ENCODE data around the gene GIPC1. TPM values are rescaled to one million over a fixed set of nuclear protein-coding genes. Genes with fewer than 3 reads are reported as not detected.

The GIPC1 gene
- total RNA-seq, 3 donors from 2014 or later, result 199 to 374 (median 300) TPM

DNA sequence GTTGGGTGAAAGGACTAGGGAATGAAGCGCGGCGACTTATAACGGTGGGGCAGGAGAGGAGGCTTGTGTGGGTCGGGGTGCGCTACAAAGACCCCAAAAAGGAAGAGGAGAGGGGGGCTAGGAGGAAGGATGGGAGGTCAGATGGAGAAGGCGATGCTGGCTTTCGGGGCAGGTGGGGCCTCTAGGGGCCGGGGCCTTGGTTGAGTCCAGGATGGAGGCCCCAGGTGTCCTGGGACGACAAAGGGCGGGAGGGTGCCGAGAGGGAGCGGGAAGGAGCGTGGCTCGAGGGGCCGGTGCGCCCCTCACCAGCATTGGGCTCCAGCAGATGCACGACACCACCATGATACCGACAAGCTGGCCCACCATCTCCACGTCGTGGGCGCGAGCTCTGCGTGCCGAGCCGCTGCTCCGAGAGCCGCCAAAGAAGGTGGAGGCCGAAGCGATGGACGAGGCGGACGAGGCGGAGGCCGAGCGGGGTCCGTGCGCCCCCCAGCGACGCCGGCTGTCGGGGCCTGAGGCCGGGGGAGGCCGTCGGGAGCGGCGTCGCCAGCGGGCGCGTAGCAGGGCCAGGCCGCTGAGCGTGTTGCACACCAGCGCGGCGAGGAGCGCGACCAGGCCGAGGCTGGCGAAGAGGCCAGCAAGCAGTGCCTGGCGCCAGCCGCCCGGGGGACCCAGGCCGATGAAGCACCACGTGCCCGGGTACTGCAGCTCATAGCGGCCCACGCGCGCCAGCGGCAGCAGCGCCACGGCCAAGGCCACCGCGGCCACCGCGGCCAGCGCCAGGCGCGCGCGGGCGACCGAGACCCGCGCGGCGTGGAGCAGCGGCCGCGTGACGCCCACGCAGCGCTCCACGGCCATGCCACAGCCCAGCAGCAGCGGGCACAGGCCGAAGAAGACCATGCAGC lies 22.6 kb downstream of the GIPC1 start:
- TF ChIP-seq, protein P1, sequence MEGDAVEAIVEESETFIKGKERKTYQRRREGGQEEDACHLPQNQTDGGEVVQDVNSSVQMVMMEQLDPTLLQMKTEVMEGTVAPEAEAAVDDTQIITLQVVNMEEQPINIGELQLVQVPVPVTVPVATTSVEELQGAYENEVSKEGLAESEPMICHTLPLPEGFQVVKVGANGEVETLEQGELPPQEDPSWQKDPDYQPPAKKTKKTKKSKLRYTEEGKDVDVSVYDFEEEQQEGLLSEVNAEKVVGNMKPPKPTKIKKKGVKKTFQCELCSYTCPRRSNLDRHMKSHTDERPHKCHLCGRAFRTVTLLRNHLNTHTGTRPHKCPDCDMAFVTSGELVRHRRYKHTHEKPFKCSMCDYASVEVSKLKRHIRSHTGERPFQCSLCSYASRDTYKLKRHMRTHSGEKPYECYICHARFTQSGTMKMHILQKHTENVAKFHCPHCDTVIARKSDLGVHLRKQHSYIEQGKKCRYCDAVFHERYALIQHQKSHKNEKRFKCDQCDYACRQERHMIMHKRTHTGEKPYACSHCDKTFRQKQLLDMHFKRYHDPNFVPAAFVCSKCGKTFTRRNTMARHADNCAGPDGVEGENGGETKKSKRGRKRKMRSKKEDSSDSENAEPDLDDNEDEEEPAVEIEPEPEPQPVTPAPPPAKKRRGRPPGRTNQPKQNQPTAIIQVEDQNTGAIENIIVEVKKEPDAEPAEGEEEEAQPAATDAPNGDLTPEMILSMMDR (IDR thresholded peaks at IDR 0.05), result no peak
- intact Hi-C loops (cut with DNase I, micrococcal nuclease), result no loop called here
- Histone ChIP-seq H3K9me3 (no peaks in the 10 kb centered on the region), H3K4me1 (ENCODE audit: low read depth) (peaks cover 34% of the 10 kb centered on the region), H3K4me3 (no peak overlapping the region), H3K36me3 (ENCODE audit: low read depth) (no peaks in the 10 kb centered on the region)
- DNase-seq (peak in 1 of 3 donors; percentile 51), ATAC-seq (peak; percentile 1)

DNA sequence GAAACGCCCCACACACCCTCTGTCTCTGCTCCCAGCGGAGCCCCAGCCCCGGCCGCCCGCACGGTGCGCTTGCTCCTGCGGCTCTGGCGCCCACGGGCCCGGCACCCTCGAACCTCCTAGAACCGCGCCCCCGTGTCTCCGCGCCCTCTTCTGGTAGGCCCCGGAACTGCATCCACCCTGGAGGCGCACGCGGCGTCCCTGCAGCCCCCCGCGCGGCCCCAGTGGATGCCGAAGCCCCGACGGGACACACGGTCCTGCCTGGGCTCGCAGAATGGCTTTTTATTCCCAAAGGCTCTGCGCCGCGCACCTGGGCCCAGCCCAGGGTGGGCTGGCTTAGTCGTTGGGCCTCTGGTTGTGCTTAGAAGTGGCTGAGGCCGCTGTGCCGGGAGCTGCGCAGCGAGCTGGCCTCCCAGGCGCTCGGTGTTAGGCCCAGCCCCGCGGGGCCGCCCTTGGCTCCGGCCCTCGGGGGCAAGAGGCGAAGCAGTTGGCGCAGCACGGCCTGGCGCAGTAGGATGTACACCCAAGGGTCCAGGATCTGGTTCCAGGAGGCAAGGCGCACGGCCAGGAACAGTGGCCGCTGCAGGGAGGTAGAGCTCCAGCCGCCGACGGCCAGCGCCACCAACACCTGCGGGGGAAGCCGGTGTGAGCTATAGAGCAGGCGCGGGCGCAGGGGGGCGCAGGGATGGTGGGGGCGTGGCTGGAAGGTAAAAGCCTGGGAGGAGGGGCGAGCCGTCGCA lies 23.6 kb downstream of the GIPC1 start:
- intact Hi-C loops (cut with DNase I, micrococcal nuclease), result no loop called here

DNA sequence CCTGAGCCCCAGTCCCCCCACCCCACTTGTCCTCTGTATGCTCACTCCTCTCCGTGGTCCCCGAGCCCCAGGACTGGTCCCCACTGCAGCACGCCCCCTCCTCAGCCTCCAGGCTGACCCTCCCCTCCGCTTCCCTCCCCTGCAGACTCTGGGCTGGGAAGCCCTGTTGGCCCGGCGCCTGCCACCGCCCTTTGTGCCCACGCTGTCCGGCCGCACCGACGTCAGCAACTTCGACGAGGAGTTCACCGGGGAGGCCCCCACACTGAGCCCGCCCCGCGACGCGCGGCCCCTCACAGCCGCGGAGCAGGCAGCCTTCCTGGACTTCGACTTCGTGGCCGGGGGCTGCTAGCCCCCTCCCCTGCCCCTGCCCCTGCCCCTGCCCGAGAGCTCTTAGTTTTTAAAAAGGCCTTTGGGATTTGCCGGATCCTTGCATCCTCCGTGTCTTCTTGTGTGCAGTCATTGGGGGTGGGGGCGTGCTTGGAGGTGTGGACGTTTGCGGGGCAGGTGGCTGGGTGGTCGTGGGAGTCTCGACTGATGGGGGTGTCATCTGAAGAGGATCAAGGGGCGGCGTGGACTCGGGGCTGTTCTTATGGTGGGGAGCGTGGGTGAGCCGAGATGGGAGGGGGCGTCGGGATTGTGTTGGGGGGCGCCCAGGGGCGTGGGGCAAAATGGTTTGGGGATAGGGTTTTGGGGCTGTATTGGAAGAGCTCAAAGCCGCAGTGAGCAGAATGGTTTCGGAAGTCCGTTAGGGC lies 24.3 kb downstream of the GIPC1 start:
- H3K36me3 ChIP-seq (ENCODE audit: low read depth), result no peaks in the 10 kb centered on the region

More for the DNA sequence above, 23.6 kb downstream of the GIPC1 start:
- Histone ChIP-seq H3K4me1 (ENCODE audit: low read depth) (peaks cover 34% of the 10 kb centered on the region), H3K9me3 (no peaks in the 10 kb centered on the region), H3K36me3 (ENCODE audit: low read depth) (no peaks in the 10 kb centered on the region), H3K4me3 (no peak overlapping the region)
- peak; percentile 62 for ATAC-seq
- peak; percentile 73 to 83 (median 76) for DNase-seq
- TF ChIP-seq, protein P1 (IDR thresholded peaks at IDR 0.05), result peak; percentile 98

DNA sequence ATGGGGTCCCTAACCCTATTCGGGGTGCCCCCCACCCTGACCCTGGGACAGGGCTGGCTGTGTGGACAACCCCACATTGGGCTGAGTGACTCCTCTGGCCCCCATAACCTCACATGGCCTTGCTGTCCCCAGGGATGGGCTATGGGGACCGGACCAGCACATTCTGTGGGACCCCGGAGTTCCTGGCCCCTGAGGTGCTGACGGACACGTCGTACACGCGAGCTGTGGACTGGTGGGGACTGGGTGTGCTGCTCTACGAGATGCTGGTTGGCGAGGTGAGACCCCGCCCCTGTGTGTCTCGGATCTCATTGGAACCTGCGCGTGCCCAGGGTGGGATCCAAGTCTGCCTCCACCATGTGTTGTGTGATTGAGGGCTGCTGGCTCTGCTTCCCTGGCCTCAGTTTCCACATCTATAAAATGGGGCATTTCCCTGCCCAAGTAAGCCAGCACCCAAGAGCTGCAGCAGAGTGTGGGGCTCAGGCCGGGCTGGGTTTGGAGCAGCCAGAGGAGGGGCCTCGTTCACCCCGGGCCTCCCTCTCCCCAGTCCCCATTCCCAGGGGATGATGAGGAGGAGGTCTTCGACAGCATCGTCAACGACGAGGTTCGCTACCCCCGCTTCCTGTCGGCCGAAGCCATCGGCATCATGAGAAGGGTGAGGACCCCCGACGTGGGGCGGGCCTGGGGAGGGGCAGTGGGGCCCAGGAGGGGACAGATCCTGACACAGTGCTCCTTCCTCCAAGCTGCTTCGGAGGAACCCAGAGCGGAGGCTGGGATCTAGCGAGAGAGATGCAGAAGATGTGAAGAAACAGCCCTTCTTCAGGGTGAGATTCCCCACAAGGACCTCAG lies 25.7 kb downstream of the GIPC1 start:
- TF ChIP-seq, protein P1 (IDR thresholded peaks at IDR 0.05), result no peak
- Histone ChIP-seq H3K36me3 (ENCODE audit: low read depth) (no peaks in the 10 kb centered on the region), H3K4me3 (no peak overlapping the region), H3K4me1 (ENCODE audit: low read depth) (peaks cover 27% of the 10 kb centered on the region), H3K9me3 (no peaks in the 10 kb centered on the region)
- intact Hi-C loops (cut with DNase I, micrococcal nuclease), result no loop called here
- no peak for DNase-seq
- ATAC-seq, result no peak

More for the DNA sequence above, 24.3 kb downstream of the GIPC1 start:
- ATAC-seq (no peak), DNase-seq (no peak)
- Histone ChIP-seq H3K4me3 (no peak overlapping the region), H3K9me3 (no peaks in the 10 kb centered on the region), H3K4me1 (ENCODE audit: low read depth) (peaks cover 34% of the 10 kb centered on the region)
- TF ChIP-seq, protein P1 (IDR thresholded peaks at IDR 0.05), result no peak
- intact Hi-C loops (cut with DNase I, micrococcal nuclease), result no loop called here

Measured in mucosa of descending colon (tissue), 3 donors.